WTC11 (cell line): ENCODE measurements around the gene ACR.
"Not testable (repeated sequence)": the region's sequence is repeated elsewhere in the genome, so short reads cannot be mapped to it uniquely, and the experiment has no call there.

Experiments used
- ETV6 ChIP-seq: sonication (generic); formaldehyde crosslinking; IDR thresholded peaks from 2 replicates; pipeline ENCODE4 v1.8.1; 2022; ENCODE audit warnings: mild to moderate bottlenecking, missing genetic modification reagents
- ZNF232 ChIP-seq: sonication (generic); formaldehyde crosslinking; IDR thresholded peaks from 2 replicates; pipeline ENCODE4 v1.8.0; 2022; ENCODE audit warnings: mild to moderate bottlenecking, missing genetic modification reagents
- ZNF423 ChIP-seq: fragments of 250-450 bp; sonication (Bioruptor Pico); IDR thresholded peaks from 2 replicates; pipeline ENCODE4 v2.1.2; 2022; ENCODE audit warnings: mild to moderate bottlenecking, moderate library complexity
- TF ChIP-seq, protein P1 (sequence below): sonication (generic); formaldehyde crosslinking; IDR thresholded peaks from 2 replicates; pipeline ENCODE4 v1.8.0; 2023; ENCODE audit warnings: missing genetic modification reagents, mild to moderate bottlenecking, borderline replicate concordance

DNA sequence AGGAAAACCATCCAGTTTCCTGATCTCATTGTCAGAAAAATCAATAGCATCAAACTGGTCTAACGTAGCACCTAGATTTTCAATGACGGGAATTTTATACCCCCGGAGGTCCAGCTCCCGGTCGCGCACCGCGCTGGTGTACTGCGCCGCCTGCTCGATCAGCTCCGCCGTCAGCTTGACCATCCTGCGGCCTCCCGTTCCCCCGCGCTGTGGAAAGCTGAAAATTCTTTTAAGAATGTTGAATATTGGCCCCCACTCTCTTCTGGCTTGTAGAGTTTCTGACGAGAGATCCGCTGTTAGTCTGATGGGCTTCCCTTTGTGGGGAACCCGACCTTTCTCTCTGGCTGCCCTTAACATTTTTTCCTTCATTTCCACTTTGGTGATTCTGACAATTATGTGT, 17.2 kb downstream of the ACR start:
- TF ChIP-seq, protein P1, sequence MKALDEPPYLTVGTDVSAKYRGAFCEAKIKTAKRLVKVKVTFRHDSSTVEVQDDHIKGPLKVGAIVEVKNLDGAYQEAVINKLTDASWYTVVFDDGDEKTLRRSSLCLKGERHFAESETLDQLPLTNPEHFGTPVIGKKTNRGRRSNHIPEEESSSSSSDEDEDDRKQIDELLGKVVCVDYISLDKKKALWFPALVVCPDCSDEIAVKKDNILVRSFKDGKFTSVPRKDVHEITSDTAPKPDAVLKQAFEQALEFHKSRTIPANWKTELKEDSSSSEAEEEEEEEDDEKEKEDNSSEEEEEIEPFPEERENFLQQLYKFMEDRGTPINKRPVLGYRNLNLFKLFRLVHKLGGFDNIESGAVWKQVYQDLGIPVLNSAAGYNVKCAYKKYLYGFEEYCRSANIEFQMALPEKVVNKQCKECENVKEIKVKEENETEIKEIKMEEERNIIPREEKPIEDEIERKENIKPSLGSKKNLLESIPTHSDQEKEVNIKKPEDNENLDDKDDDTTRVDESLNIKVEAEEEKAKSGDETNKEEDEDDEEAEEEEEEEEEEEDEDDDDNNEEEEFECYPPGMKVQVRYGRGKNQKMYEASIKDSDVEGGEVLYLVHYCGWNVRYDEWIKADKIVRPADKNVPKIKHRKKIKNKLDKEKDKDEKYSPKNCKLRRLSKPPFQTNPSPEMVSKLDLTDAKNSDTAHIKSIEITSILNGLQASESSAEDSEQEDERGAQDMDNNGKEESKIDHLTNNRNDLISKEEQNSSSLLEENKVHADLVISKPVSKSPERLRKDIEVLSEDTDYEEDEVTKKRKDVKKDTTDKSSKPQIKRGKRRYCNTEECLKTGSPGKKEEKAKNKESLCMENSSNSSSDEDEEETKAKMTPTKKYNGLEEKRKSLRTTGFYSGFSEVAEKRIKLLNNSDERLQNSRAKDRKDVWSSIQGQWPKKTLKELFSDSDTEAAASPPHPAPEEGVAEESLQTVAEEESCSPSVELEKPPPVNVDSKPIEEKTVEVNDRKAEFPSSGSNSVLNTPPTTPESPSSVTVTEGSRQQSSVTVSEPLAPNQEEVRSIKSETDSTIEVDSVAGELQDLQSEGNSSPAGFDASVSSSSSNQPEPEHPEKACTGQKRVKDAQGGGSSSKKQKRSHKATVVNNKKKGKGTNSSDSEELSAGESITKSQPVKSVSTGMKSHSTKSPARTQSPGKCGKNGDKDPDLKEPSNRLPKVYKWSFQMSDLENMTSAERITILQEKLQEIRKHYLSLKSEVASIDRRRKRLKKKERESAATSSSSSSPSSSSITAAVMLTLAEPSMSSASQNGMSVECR (CRISPR knock-in tag) = not testable (repeated sequence)
- not testable (repeated sequence) for TF ChIP-seq ETV6 (CRISPR knock-in tag); ZNF232 (CRISPR knock-in tag); ZNF423
